ENCODE results near the gene GSPT1.

GSPT1 gene

GRCh38 chr16:11909653-11910545 lies 5.9 kb downstream of the GSPT1 start:
- no peak for DNase-seq

GRCh38 chr16:11907160-11907970 lies 8.4 kb downstream of the GSPT1 start:
- no peak for DNase-seq

GRCh38 chr16:11903906-11904305 lies 11.8 kb downstream of the GSPT1 start:
- no peak for DNase-seq

GRCh38 chr16:11901091-11901490 lies 14.7 kb downstream of the GSPT1 start:
- DNase-seq, result no peak

- DNase-seq, result no peak
These were observed 19.1 kb downstream of the GSPT1 start for GRCh38 chr16:11896486-11897176.

GRCh38 chr16:11893571-11893970 lies 22.2 kb downstream of the GSPT1 start:
- DNase-seq, result no peak

- DNase-seq, result no peak
These were observed 23.0 kb downstream of the GSPT1 start for GRCh38 chr16:11892761-11893160.

GRCh38 chr16:11890231-11890965 lies 25.4 kb downstream of the GSPT1 start:
- no peak for DNase-seq

- DNase-seq, result no peak
These were observed 28.9 kb downstream of the GSPT1 start for GRCh38 chr16:11886881-11887280.

GRCh38 chr16:11884035-11884434 lies 31.7 kb downstream of the GSPT1 start:
- DNase-seq, result no peak

GRCh38 chr16:11880007-11880406 lies 35.7 kb downstream of the GSPT1 start:
- DNase-seq, result no peak

- DNase-seq, result no peak
These were observed 38.4 kb downstream of the GSPT1 start for GRCh38 chr16:11877374-11877773.

GRCh38 chr16:11876306-11876705 lies 39.5 kb downstream of the GSPT1 start:
- no peak for DNase-seq

GRCh38 chr16:11875721-11876120 lies 40.0 kb downstream of the GSPT1 start:
- no peak for DNase-seq

GRCh38 chr16:11871193-11871592 lies 44.6 kb downstream of the GSPT1 start:
- DNase-seq, result no peak

- no peak for DNase-seq
These were observed 45.4 kb downstream of the GSPT1 start for GRCh38 chr16:11870399-11870798.

GRCh38 chr16:11869353-11870228 lies 46.2 kb downstream of the GSPT1 start:
- DNase-seq, result no peak

GRCh38 chr16:11868412-11868980 lies 47.3 kb downstream of the GSPT1 start:
- no peak for DNase-seq

GRCh38 chr16:11862489-11862888 lies 53.3 kb downstream of the GSPT1 start:
- DNase-seq, result no peak

GRCh38 chr16:11857161-11857560 lies 58.6 kb downstream of the GSPT1 start:
- no peak for DNase-seq

GRCh38 chr16:11852092-11852809 lies 63.5 kb downstream of the GSPT1 start:
- DNase-seq, result no peak
